GM19438 (cell line): ENCODE results near the gene SLC8A1.

ENCODE experiments used
- ATAC-seq: cut with Tn5 transposase; IDR thresholded peaks from one replicate; pipeline ENCODE4 v1.9.1; 2021; ENCODE audit warnings: low read depth; ENCODE audit not compliant: unreplicated experiment

The SLC8A1 gene

GRCh38 chr2:40255103-40255502, 196.8 kb downstream of the SLC8A1 start:
- ATAC-seq, result no peak

- ATAC-seq, result no peak
Measured at GRCh38 chr2:40254611-40255010, 197.3 kb downstream of the SLC8A1 start.

- no peak for ATAC-seq
Measured at GRCh38 chr2:40251137-40251536, 200.8 kb downstream of the SLC8A1 start.

- no peak for ATAC-seq
Measured at GRCh38 chr2:40249577-40249976, 202.3 kb downstream of the SLC8A1 start.

GRCh38 chr2:40248294-40248693, 203.6 kb downstream of the SLC8A1 start:
- ATAC-seq, result no peak

- ATAC-seq, result peak; percentile 65
Measured at GRCh38 chr2:40244675-40245074, 207.2 kb downstream of the SLC8A1 start.

GRCh38 chr2:40244251-40244650, 207.6 kb downstream of the SLC8A1 start:
- ATAC-seq, result no peak

GRCh38 chr2:40243581-40244187, 208.2 kb downstream of the SLC8A1 start:
- no peak for ATAC-seq

GRCh38 chr2:40242315-40242714, 209.6 kb downstream of the SLC8A1 start:
- no peak for ATAC-seq

GRCh38 chr2:40240070-40240469, 211.8 kb downstream of the SLC8A1 start:
- ATAC-seq, result no peak

- no peak for ATAC-seq
Measured at GRCh38 chr2:40230707-40231432, 221.0 kb downstream of the SLC8A1 start.

GRCh38 chr2:40230186-40230585, 221.7 kb downstream of the SLC8A1 start:
- no peak for ATAC-seq

GRCh38 chr2:40228310-40228709, 223.6 kb downstream of the SLC8A1 start:
- ATAC-seq, result no peak

GRCh38 chr2:40227210-40227609, 224.7 kb downstream of the SLC8A1 start:
- ATAC-seq, result no peak

- no peak for ATAC-seq
Measured at GRCh38 chr2:40226637-40227036, 225.3 kb downstream of the SLC8A1 start.

- ATAC-seq, result no peak
Measured at GRCh38 chr2:40225670-40226210, 226.2 kb downstream of the SLC8A1 start.

- ATAC-seq, result no peak
Measured at GRCh38 chr2:40224318-40224717, 227.6 kb downstream of the SLC8A1 start.

GRCh38 chr2:40220177-40220925, 231.5 kb downstream of the SLC8A1 start:
- no peak for ATAC-seq

- no peak for ATAC-seq
Measured at GRCh38 chr2:40219141-40219540, 232.7 kb downstream of the SLC8A1 start.

- ATAC-seq, result no peak
Measured at GRCh38 chr2:40218679-40219078, 233.2 kb downstream of the SLC8A1 start.

GRCh38 chr2:40213619-40214018, 238.3 kb downstream of the SLC8A1 start:
- no peak for ATAC-seq
